ENCODE results near the gene CCL23.
"Not testable (repeated sequence)": the region's sequence is repeated elsewhere in the genome, so short reads cannot be mapped to it uniquely, and the experiment has no call there.

Gene CCL23

DNA sequence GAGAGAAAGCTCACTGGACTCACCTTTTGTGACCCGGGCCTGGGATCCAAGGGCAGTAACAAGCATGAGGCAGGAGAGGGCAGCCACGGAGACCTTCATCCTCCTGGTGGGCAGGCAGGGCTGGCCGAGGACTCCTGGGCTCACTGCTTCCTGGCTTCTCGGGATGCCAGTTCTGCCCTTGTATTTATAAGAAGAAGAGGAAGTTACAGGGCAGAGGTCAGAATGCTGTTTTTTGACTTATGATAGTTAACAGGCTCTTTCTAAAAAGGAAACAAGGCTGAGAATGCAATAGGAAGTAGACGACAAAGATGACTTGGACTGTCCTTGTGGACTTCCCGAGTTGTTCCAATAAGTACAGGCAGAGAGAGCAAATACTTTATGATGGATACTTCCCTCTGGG is at the start of gene CCL23:
TSS of gene CCL23 (minus strand) at position 174 of the 400 bp plus-strand sequence. CDS start at position 99, 75 bp downstream.
- DNase-seq = no peak

GRCh38 chr17:36066365-36066985 is 48.7 kb upstream of the CCL23 start:
- DNase-seq = no peak

GRCh38 chr17:36063786-36064541 is 46.2 kb upstream of the CCL23 start, which contains the start of gene CCL18:
Gene CCL18 (plus strand): TSS chr17:36064272. CDS start chr17:36064343, 71 bp downstream.
- no peak for DNase-seq

DNA sequence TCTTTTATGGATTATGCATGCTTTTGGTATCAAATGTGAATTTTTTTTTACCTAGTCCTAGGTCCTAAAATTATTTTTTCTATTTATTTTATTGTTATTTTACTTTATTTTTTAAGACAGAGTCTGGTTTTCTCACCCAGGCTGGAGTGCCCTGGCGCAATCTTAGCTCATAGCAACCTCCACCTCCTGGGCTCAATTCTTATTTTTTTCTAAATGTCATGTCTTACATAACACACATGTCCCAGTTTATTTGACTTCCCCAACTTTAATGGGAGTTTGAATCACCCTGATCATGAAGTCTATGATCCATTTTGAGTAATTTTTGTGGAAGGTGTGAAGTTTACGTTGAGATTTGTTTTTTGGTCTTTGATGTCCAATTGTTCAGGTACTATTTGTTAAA is 43.0 kb upstream of the CCL23 start:
- DNase-seq = no peak

DNA sequence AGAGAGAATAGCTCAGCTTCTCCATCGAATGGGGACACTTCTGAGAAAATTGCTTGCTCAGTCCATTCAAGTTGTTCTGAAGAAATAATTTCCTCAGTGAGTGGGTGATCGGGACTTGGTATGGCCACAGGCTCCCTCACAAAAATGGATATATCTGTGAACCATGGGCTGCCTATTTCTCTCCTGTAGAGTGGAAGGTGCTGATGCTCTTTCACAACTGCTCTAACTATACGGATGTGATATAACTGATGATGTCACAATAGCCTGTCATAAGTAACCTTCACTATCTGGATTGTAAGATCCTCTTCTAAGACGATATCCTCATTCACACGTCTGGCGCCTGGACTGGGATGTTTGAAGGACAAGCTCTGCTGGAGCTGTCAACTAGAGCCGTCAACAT is 41.6 kb upstream of the CCL23 start:
- no peak for DNase-seq

DNA sequence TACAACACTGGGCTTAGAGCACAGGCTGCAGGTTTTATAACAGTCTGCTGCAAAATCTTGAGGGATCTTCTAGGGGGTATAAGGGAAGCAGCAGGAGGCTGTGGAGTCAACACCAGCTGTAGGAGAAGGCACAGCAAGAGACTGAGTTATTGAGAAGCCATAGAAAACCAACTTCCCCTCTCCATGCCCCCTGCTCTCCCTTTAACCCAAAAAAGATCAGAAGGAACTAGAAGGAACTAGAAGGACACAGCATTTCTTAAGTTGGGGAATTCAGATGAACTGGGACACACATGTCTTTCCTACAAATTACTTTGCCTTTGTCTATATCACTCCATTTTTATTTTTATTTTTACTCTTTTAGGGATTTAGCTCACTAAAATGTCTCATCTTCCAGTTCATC is 40.1 kb upstream of the CCL23 start:
- no peak for DNase-seq

- DNase-seq = no peak
Measured at GRCh38 chr17:36055921-36056520, 38.2 kb upstream of the CCL23 start.

- DNase-seq = no peak
Measured at GRCh38 chr17:36055171-36055570, 37.4 kb upstream of the CCL23 start.

DNA sequence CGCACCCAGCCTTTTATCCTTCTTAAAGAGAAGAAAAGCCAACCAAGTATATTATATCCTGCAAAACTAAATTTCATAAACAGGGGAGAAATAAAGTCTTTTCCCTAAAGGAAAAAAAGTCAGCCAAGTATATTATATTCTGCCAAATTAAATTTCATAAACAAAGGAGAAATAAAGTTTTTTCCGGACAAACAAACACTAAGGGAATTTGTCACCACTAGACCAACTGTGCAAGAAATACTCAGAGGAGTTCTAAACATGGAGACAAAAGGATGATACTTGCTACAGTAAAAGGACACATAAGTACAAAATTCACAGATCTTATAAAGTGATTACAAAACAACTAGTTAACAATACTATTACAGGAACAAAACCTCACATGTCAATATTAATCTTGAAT is 31.9 kb upstream of the CCL23 start:
- DNase-seq = no peak

DNA sequence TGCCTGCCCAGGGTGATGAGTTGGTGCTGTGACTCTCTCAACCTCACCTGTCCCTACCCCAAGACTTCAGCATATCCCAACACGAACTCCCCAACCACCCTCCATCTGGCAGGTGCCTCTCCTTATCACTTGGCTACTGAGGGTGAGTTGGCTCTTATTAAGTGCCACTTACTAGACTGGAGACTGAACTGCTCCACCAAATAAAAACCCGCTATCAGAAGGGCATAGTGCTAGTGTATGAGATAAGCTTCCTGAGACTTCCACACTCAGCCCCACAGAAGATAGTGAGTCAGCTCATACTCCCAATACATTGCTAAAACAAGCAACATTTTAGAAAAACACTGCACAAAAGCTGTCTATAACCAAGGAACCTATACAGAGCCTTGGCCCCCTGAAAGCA is 30.3 kb upstream of the CCL23 start:
- no peak for DNase-seq

DNA sequence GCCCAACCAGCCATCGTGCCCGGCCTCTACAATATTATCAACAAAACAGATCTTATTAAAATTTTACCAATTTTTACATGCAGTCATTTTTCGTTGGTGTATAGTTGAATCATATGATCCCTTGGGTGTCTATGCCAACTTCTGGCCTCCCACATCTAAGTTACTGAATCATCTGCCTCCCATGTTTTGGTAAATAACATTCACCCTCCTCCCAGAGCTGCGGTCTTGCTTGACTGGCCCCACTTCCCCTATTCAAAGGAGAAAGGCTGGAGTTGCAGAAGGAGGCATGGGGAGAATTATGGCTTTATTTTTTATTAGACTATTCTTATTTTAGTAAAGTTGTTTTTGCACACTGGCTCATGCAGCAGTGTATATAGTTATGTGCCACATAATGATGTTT is 18.5 kb upstream of the CCL23 start:
- DNase-seq = no peak

- DNase-seq = no peak
Measured at GRCh38 chr17:36034127-36034526, 16.4 kb upstream of the CCL23 start.

DNA sequence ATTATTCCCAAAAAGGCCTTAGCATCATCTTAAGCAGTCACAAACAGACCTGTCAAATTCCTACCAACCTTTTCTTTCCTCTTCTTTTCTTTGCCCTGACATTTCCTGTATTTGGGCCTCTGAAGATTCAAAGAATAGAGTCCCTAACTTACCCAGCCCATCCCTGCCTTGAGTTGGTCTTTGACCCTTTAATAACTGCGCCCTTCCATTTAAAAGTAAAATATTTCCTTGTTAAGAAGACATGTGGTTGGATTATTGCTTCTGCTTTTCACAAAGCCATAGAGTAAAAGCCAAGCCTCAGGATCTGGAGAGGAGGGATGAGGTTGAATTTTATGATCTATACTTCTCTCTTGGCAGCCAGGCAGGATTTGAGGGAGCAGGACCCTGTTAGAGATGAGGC is 13.2 kb upstream of the CCL23 start:
- DNase-seq = no peak

GRCh38 chr17:36027761-36028160 is 10.0 kb upstream of the CCL23 start:
- no peak for DNase-seq

- DNase-seq = no peak
Measured at GRCh38 chr17:36024106-36024869, 6.5 kb upstream of the CCL23 start.

GRCh38 chr17:36019423-36019822 is 1.7 kb upstream of the CCL23 start:
- no peak for DNase-seq

- DNase-seq = no peak
Measured at GRCh38 chr17:36016555-36016954, 1.2 kb downstream of the CCL23 start.

DNA sequence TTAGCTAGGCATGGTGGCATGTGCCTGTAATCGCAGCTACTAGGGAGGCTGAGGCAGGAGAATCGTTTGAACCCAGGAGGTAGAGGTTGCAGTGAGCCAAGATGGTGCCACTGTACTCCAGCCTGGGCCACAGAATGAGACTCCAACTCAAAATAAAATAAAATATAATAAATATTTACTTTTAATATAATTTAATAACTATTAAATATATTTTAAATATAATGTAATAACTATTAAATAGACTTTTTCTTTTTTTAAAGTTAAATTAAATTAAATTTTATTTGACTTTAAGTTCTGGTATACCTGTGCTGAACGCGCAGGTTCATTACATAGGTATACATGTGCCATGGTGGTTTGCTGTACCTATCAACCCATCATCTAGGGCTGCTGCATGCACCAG is 1.9 kb downstream of the CCL23 start:
- not testable (repeated sequence) for DNase-seq

GRCh38 chr17:36014946-36015345 is 2.8 kb downstream of the CCL23 start:
- DNase-seq = no peak

GRCh38 chr17:36011201-36011600 is 6.6 kb downstream of the CCL23 start:
- DNase-seq = no peak

GRCh38 chr17:36008998-36009665 is 8.6 kb downstream of the CCL23 start:
- no peak for DNase-seq

DNA sequence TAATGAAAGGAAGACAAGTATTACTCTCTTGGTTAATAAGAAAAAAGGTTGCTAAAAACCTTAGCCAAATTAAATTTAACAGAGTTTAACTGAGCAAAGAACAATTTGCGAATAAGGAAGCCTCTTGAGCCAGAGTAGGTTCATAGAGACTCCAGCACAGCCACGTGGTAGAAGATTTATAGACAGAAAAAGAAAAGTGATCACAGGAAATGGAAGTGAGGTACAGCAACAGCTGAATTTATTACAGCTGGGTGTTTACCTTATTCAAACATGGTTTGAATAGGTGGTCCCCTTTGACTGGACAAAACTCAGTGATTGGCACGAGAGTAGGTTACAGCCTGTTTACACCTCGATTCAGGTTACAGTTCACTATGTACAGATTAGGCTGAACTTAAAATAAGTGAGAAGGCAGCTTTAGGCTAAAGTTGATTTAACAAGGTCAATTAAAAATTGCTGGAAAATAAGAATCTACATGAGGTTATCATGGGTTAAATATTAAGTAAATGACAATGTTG is 13.1 kb downstream of the CCL23 start:
- DNase-seq = peak; percentile 2

- no peak for DNase-seq
Measured at GRCh38 chr17:36002631-36003030, 15.1 kb downstream of the CCL23 start.

Data from NCI-H748 treated with DMSO at 0.1 percent for 48 hours (cell line).